ENCODE data around the gene PRR33.

GRCh38 chr11:1860108-1860507 lies 31.6 kb downstream of the PRR33 start:
- TF ChIP-seq POLR2AphosphoS5 (IDR thresholded peaks at IDR 0.05) (no peak), EP300 (IDR thresholded peaks at IDR 0.05) (no peak), CTCF (IDR thresholded peaks at IDR 0.05) (no peak), POLR2A (IDR thresholded peaks at IDR 0.05; ENCODE audit: low read depth) (no peak)

All from esophagus muscularis mucosa (tissue), 4 donors.